ENCODE data around the gene MRPL17.

MRPL17 gene

DNA sequence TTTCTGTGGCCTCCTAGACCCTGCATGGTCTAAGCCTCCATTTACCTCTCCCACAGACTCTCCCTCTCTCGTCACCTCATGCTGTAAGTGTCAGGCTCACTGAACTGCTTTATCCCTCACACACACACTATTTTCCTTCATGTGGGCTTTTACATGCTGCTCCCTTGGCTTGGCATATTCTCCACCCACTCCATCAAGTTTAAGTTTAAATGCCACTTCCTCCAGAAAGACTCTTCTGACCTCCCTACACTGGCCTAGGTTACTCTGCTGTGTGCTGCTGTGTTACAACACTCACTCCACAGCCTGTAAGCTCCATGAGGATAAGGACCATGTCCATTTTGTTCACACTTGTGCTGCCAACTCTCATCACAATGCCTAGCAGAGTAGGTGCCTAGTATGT lies 30.0 kb downstream of the MRPL17 start:
- Histone ChIP-seq H3K4me3 (no peak overlapping the region), H3K27ac (no peak overlapping the region), H3K4me1 (peaks cover 17 to 66% (median 48%) of the 10 kb centered on the region in 10 experiments), H4K20me1 (peaks cover 0 to 7% (median 0%) of the 10 kb centered on the region in 11 experiments; a peak in 3 of 22 replicates), H3K4me2 (peak overlapping the region in 10 of 11 experiments; percentile 3 to 83 (median 74); a peak in 14 of 22 replicates), H3K9me3 (replicated peaks in 1 of 11) (no peaks in the 10 kb centered on the region), H3K9ac (no peak overlapping the region), H3K36me3 (no peaks in the 10 kb centered on the region), H3K27me3 (peaks cover 18 to 40% (median 35%) of the 10 kb centered on the region in 11 experiments)
- TF ChIP-seq Cebpa-rat (IDR thresholded peaks at IDR 0.05): no peak

DNA sequence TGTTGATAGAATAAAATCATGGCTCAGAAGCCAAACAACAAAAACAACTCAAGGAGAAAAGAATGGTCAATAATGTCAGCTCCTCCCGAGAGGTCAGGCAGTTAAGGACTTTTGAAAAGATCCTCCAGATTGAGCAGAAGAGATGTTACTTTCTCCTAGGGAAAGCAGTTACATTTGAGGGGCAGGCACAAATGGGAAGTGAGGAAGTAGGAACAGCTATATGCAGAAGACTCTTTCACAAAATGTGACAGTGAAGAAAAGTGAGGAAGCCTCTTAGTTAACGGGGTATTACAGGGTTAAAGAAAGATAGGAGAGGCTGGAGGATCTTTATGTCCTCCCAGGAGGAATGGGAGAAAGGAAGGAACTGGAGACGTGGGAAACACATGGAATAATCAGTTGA lies 31.0 kb downstream of the MRPL17 start:
- Histone ChIP-seq H3K36me3 (no peaks in the 10 kb centered on the region), H3K4me2 (peak overlapping the region in 7 of 11 experiments; percentile 56 to 83 (median 77); a peak in 11 of 22 replicates), H3K4me3 (no peak overlapping the region), H4K20me1 (peaks cover 0 to 7% (median 0%) of the 10 kb centered on the region in 11 experiments; a peak in 3 of 22 replicates), H3K27ac (no peak overlapping the region), H3K27me3 (peaks cover 18 to 37% (median 33%) of the 10 kb centered on the region in 11 experiments), H3K9ac (no peak overlapping the region), H3K4me1 (peaks cover 26 to 75% (median 57%) of the 10 kb centered on the region in 10 experiments), H3K9me3 (replicated peaks in 1 of 11) (no peaks in the 10 kb centered on the region)
- no peak for TF ChIP-seq Cebpa-rat (IDR thresholded peaks at IDR 0.05)

DNA sequence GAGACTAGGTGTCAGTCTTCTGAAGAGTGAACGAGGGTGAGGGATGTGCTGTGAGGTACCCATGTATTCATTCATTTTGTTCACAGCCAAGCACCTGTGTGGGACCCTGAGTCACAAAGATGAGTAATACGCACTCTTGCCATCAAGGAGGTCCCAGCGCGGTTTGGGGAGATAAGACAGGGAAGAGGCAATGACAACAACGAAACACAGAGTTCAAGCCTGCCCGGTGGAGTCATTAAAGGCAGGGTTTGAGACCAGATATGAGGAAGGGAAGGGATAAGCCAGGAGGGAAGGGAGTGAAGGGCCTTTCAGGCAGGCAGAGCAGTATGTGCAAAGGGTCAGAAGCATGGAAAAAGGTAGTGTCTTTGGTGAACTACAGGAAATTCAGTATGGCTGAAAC lies 32.2 kb downstream of the MRPL17 start:
- Histone ChIP-seq H3K4me3 (no peak overlapping the region), H3K4me2 (no peak overlapping the region; a peak in 1 of 22 replicates), H3K9me3 (replicated peaks in 1 of 11) (no peaks in the 10 kb centered on the region), H3K27me3 (peaks cover 15 to 25% (median 21%) of the 10 kb centered on the region in 11 experiments), H3K27ac (no peak overlapping the region), H3K9ac (no peak overlapping the region), H4K20me1 (peaks cover 0 to 7% (median 0%) of the 10 kb centered on the region in 11 experiments; a peak in 3 of 22 replicates), H3K4me1 (peaks cover 39 to 82% (median 67%) of the 10 kb centered on the region in 10 experiments), H3K36me3 (no peaks in the 10 kb centered on the region)
- no peak for TF ChIP-seq Cebpa-rat (IDR thresholded peaks at IDR 0.05)

DNA sequence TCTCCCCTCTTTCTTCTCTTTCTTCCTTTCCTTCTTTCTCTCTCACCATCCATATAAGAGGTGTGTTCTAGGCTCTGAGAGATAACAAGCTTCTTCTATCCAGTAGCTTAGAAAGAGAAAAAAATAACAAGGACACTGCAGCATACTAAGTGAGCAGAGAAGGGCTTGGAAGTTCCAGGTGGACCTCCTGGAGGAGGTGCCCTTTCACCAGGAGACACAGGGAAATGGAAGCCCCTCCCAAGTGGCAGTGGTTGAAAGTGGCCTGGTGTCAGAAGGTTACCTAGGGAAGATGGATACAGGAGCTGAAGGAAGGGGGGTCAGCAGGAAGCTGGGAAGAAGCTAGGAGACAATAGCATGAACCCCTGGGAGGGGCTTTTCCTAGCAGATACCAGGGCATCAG lies 33.0 kb downstream of the MRPL17 start:
- TF ChIP-seq Cebpa-rat (IDR thresholded peaks at IDR 0.05): no peak
- no peak overlapping the region for H3K27ac ChIP-seq
- no peak overlapping the region; a peak in 1 of 22 replicates for H3K9ac ChIP-seq
- H3K4me2 ChIP-seq: no peak overlapping the region
- H3K4me1 ChIP-seq: peaks cover 47 to 90% (median 75%) of the 10 kb centered on the region in 10 experiments
- no peaks in the 10 kb centered on the region for H3K9me3 ChIP-seq (replicated peaks in 1 of 11)
- H3K36me3 ChIP-seq: peaks cover 0 to 5% (median 0%) of the 10 kb centered on the region in 11 experiments; a peak in 2 of 22 replicates
- H4K20me1 ChIP-seq: peaks cover 0 to 7% (median 0%) of the 10 kb centered on the region in 11 experiments; a peak in 3 of 22 replicates
- peaks cover 11 to 17% (median 14%) of the 10 kb centered on the region in 11 experiments; a peak in 20 of 22 replicates for H3K27me3 ChIP-seq
- no peak overlapping the region for H3K4me3 ChIP-seq

DNA sequence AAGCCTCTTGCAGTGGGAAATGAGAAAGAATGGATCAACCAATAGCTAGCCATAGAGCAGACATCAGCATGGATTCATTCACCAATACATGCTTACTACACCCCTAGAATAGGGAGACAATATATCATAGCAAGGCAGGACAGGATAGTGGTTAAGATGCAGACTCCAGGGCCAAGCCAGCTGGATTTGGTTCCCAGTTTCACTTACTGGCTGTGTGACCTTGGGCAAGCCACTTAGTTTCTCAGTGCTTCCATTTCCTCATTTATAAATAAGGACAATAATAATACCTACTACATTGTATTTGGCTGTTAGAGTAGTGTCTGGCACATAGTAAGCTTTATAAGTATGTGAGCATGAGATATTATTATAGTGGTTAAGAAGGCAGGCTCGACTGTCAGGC lies 34.6 kb downstream of the MRPL17 start:
- H3K4me2 ChIP-seq: peak overlapping the region in 9 of 11 experiments; percentile 81 to 96 (median 91); a peak in 18 of 22 replicates

DNA sequence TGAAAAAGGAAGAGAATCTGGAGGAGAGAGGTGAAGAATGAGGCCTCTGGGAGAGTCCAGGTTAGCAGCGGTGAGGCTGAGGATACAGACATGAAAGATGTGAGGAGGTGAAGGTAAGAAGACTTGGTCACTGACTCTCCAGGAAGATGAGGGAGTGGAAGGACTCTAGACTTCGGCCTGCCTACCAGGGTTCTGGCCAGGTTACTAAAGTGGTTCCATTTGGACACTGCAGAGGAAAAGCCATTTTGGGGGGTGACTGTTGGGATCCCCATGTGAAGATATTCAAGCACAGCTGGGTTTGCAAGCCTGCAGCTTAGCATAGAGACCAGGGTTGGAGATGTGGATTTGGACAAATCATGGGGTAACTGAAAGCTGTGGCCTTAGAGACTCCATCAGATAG lies 35.3 kb downstream of the MRPL17 start:
- Histone ChIP-seq H3K27me3 (no peaks in the 10 kb centered on the region; a peak in 1 of 22 replicates), H3K9me3 (replicated peaks in 1 of 11) (no peaks in the 10 kb centered on the region), H3K4me1 (peaks cover 39 to 90% (median 65%) of the 10 kb centered on the region in 10 experiments), H3K36me3 (peaks cover 0 to 14% (median 0%) of the 10 kb centered on the region in 11 experiments; a peak in 3 of 22 replicates), H3K27ac (peak overlapping the region in 9 of 11 experiments; percentile 73 to 89 (median 85); a peak in 17 of 22 replicates), H3K4me2 (peak overlapping the region; percentile 81 to 96 (median 91)), H4K20me1 (peaks cover 0 to 4% (median 0%) of the 10 kb centered on the region in 11 experiments; a peak in 3 of 22 replicates), H3K9ac (peak overlapping the region in 9 of 11 experiments; percentile 60 to 76 (median 70); a peak in 9 of 22 replicates), H3K4me3 (peak overlapping the region in 1 of 10 experiments; percentile 49; a peak in 2 of 20 replicates)
- TF ChIP-seq Cebpa-rat (IDR thresholded peaks at IDR 0.05): no peak

More for the DNA sequence above, 34.6 kb downstream of the MRPL17 start:
- Histone ChIP-seq H3K36me3 (peaks cover 0 to 14% (median 0%) of the 10 kb centered on the region in 11 experiments; a peak in 3 of 22 replicates), H3K9ac (no peak overlapping the region), H3K9me3 (replicated peaks in 1 of 11) (no peaks in the 10 kb centered on the region), H3K27me3 (peaks cover 0 to 1% (median 0%) of the 10 kb centered on the region in 11 experiments; a peak in 3 of 22 replicates), H4K20me1 (peaks cover 0 to 7% (median 0%) of the 10 kb centered on the region in 11 experiments; a peak in 3 of 22 replicates), H3K4me1 (peaks cover 36 to 90% (median 65%) of the 10 kb centered on the region in 10 experiments), H3K27ac (peak overlapping the region in 7 of 11 experiments; percentile 77 to 89 (median 85); a peak in 11 of 22 replicates), H3K4me3 (no peak overlapping the region)
- no peak for TF ChIP-seq Cebpa-rat (IDR thresholded peaks at IDR 0.05)

DNA sequence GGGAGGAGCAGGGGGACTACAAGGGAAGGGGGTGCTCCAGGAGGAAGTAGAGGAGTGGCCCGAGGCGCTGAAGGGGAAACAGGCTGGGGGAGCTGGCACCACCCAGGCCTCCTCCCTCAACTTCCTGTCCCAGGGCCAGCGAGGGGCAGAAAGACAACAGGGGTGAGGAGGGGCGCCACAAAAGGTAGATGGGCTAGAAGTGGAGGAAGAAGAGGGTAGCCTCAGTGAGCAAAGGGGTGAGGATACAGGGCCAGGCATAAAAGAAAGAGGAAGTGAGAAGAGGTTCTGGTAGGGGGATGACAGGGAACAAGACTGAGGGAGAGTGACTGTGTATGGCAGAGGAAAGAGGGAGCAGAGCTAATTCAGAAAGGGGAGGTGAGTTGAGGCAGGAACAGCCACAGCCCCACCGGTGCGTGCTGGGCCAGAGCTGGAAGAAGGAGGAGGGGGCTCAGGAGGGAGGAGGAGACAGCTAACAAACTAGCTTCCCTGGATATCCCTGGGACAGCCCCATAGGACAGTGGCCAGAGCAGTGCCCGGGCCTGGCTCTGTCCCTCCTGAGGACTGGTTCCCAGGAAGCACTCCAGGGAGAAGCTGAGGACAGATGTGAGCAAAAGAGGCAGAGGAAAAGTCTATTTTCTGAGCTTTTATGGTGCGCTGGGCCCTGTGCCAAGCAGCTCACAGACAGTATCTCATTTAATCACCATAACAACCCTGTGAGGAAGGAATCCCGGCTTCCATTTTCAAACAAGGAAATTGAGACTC lies 36.0 kb downstream of the MRPL17 start:
- peaks cover 39 to 85% (median 60%) of the 10 kb centered on the region in 10 experiments for H3K4me1 ChIP-seq
- peak overlapping the region; percentile 60 to 76 (median 69) for H3K9ac ChIP-seq

DNA sequence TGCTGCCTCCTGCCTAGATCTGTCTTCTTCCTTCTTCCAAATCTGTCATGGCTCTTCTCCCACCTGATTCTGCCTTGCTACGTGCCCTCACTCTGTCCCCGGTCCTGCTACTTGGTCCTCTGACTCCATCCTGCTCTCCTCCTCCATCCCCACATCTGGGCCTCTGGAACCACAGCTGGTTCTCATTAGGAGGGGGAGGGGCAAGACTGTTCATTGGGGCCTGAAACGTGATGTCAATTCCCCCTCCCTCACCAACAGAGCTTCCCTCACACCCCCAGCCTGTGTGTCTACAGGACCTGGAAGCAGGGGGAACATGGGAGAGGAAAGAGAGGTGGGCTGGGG lies 36.6 kb downstream of the MRPL17 start:
- peak overlapping the region; percentile 81 to 96 (median 91) for H3K4me2 ChIP-seq
- peak overlapping the region; percentile 65 to 89 (median 84); a peak in 21 of 22 replicates for H3K27ac ChIP-seq
- H3K27me3 ChIP-seq: no peaks in the 10 kb centered on the region
- TF ChIP-seq Cebpa-rat (IDR thresholded peaks at IDR 0.05): no peak
- peaks cover 39 to 80% (median 57%) of the 10 kb centered on the region in 10 experiments for H3K4me1 ChIP-seq
- H3K9ac ChIP-seq: peak overlapping the region in 10 of 11 experiments; percentile 60 to 76 (median 70); a peak in 20 of 22 replicates
- peaks cover 0 to 5% (median 0%) of the 10 kb centered on the region in 11 experiments; a peak in 2 of 22 replicates for H4K20me1 ChIP-seq
- H3K9me3 ChIP-seq (replicated peaks in 1 of 11): no peaks in the 10 kb centered on the region
- peaks cover 0 to 17% (median 0%) of the 10 kb centered on the region in 11 experiments; a peak in 7 of 22 replicates for H3K36me3 ChIP-seq
- H3K4me3 ChIP-seq: peak overlapping the region in 8 of 10 experiments; percentile 17 to 60 (median 42); a peak in 15 of 20 replicates

More for the DNA sequence above, 36.0 kb downstream of the MRPL17 start:
- H3K27me3 ChIP-seq: no peaks in the 10 kb centered on the region
- peak overlapping the region; percentile 65 to 89 (median 84); a peak in 21 of 22 replicates for H3K27ac ChIP-seq
- TF ChIP-seq Cebpa-rat (IDR thresholded peaks at IDR 0.05): no peak
- H3K36me3 ChIP-seq: peaks cover 0 to 14% (median 0%) of the 10 kb centered on the region in 11 experiments; a peak in 3 of 22 replicates
- peaks cover 0 to 4% (median 0%) of the 10 kb centered on the region in 11 experiments; a peak in 3 of 22 replicates for H4K20me1 ChIP-seq
- peak overlapping the region; percentile 81 to 96 (median 91) for H3K4me2 ChIP-seq
- no peaks in the 10 kb centered on the region for H3K9me3 ChIP-seq (replicated peaks in 1 of 11)
- peak overlapping the region in 7 of 10 experiments; percentile 17 to 60 (median 39); a peak in 14 of 20 replicates for H3K4me3 ChIP-seq

Data from BLaER1 treated with 17β-estradiol and CSF1 and Interleukin-3, amounts not matched to agents 10 nM and 100 nM (cell line).